HCT116 (cell line): ENCODE results near the gene PTPRO. TPM values are rescaled to one million over a fixed set of nuclear protein-coding genes. Genes with fewer than 3 reads are reported as not detected.

Experiments used
- ATAC-seq: fragments of 200-7000 bp; cut with Tn5 transposase; 2 replicates; pipeline ENCODE4 v1.9.1; 2020; ENCODE audit warnings: mild to moderate bottlenecking, moderate library complexity
- BruUV-seq: library from RNA; stranded (reverse); fragments of 400-500 nt; replicated peaks from 2 replicates; lab custom pipeline; 2021; lab: Mats Ljungman, UMichigan
- CTCF ChIA-PET: fragments of 300-600 bp; sonication (Branson Sonifier 250); formaldehyde crosslinking; loops from one replicate; lab custom pipeline; 2021; ENCODE audit warnings: antibody characterized with exemption; lab: Charles Lee
- POLR2A ChIA-PET: fragments of 300-600, 350-600 bp; sonication (Branson Sonifier 250); formaldehyde crosslinking; loops from one replicate; lab custom pipeline; 2021; ENCODE audit warnings: antibody characterized with exemption; lab: Charles Lee
- RAD21 ChIA-PET, 2 experiments: fragments of 300-600 bp; sonication (Branson Sonifier 250); formaldehyde crosslinking; loops; one replicate each; lab custom pipeline; 2023; ENCODE audit warnings: low total read pairs in 2 of 2; ENCODE audit not compliant: uncharacterized antibody in 2 of 2, unreplicated experiment in 2 of 2, low non-redundant PET in 1 of 2; lab: Charles Lee
- DNase-seq: peaks from one replicate; pipeline ENCODE4 v3.0.0-alpha.2; 2010; ENCODE audit warnings: low read depth, low spot score
- H2AFZ ChIP-seq: fragments of 200-600 bp; shearing (Covaris generic), sonication (generic); 2 replicates; pipeline ENCODE4 v1.6.1; 2017; ENCODE audit warnings: low read depth, mixed run types, mixed read lengths, antibody characterized with exemption, low read length; ENCODE audit not compliant: poor library complexity, severe bottlenecking
- H3K27ac ChIP-seq: 2 replicates; pipeline ENCODE4 v1.5.1; 2012; ENCODE audit warnings: low read depth, low read length
- H3K27me3 ChIP-seq: fragments of 200-600 bp; sonication (generic); 2 replicates; pipeline ENCODE4 v1.6.1; 2016; ENCODE audit warnings: mixed run types, low read length, mixed read lengths; ENCODE audit not compliant: insufficient read depth
- H3K36me3 ChIP-seq, 2 experiments: fragments of 200-500 bp in 1 of 2; fragments of 200-600 bp in 1 of 2; sonication (Bioruptor generic) in 1 of 2; sonication (generic) in 1 of 2; 2 replicates each; pipeline versions ENCODE4 v1.5.1 to v1.6.1; 2014 to 2016; ENCODE audit warnings: low read length in 2 of 2, inconsistent platforms in 1 of 2, mixed read lengths in 1 of 2, mixed run types in 1 of 2; ENCODE audit not compliant: insufficient read depth in 2 of 2, control insufficient read depth in 1 of 2
- H3K4me1 ChIP-seq, 2 experiments: fragments of 200-600 bp in 1 of 2; sonication (generic) in 1 of 2; 2 replicates each; pipeline versions ENCODE4 v1.5.1 to v1.6.1; 2012 to 2017; ENCODE audit warnings: low read length in 2 of 2, inconsistent platforms in 1 of 2, mild to moderate bottlenecking in 1 of 2, mixed read lengths in 1 of 2, mixed run types in 1 of 2, moderate library complexity in 1 of 2; ENCODE audit not compliant: insufficient read depth in 2 of 2, control insufficient read depth in 1 of 2
- H3K4me2 ChIP-seq: fragments of 200-600 bp; sonication (generic); 2 replicates; pipeline ENCODE4 v1.6.1; 2017; ENCODE audit warnings: mixed run types, low read length, mixed read lengths
- H3K4me3 ChIP-seq, 2 experiments: fragments of 200-600 bp in 1 of 2; sonication (generic) in 1 of 2; replicated peaks in 1 of 2; 2 replicates each; pipeline ENCODE4 v1.5.1; 2011 to 2016; ENCODE audit warnings: low read length in 2 of 2, control low read depth in 1 of 2, low read depth in 1 of 2, mild to moderate bottlenecking in 1 of 2, mixed read lengths in 1 of 2, mixed run types in 1 of 2
- H3K79me2 ChIP-seq: fragments of 200-600 bp; sonication (generic); 2 replicates; pipeline ENCODE4 v1.6.1; 2017; ENCODE audit warnings: mild to moderate bottlenecking, mixed run types, low read length, moderate library complexity, mixed read lengths; ENCODE audit not compliant: insufficient read depth
- H3K9ac ChIP-seq: fragments of 200-600 bp; sonication (generic); 2 replicates; pipeline ENCODE4 v1.6.1; 2016; ENCODE audit warnings: low read length, mixed read lengths
- H3K9me2 ChIP-seq: fragments of 200-600 bp; sonication (generic), shearing (Covaris generic); 2 replicates; pipeline ENCODE4 v1.6.1; 2017; ENCODE audit warnings: mixed run types, mild to moderate bottlenecking, moderate library complexity; ENCODE audit not compliant: insufficient read depth
- H3K9me3 ChIP-seq, 2 experiments: fragments of 200-500 bp in 1 of 2; fragments of 200-600 bp in 1 of 2; sonication (Bioruptor generic) in 1 of 2; sonication (generic) in 1 of 2; 2 replicates each; pipeline ENCODE4 v1.6.1; 2014 to 2017; ENCODE audit warnings: low read length in 2 of 2, mixed read lengths in 2 of 2, inconsistent platforms in 1 of 2, low read depth in 1 of 2, mild to moderate bottlenecking in 1 of 2, mixed run types in 1 of 2, moderate library complexity in 1 of 2; ENCODE audit not compliant: control insufficient read depth in 1 of 2, insufficient read depth in 1 of 2
- H4K20me1 ChIP-seq: fragments of 200-600 bp; sonication (generic), shearing (Covaris generic); 2 replicates; pipeline ENCODE4 v1.6.1; 2017; ENCODE audit warnings: mixed run types, mild to moderate bottlenecking, moderate library complexity; ENCODE audit not compliant: insufficient read depth
- ATF3 ChIP-seq: IDR thresholded peaks from 2 replicates; pipeline ENCODE4 v1.6.1; 2012
- CBX3 ChIP-seq: IDR thresholded peaks from 2 replicates; pipeline ENCODE4 v1.6.1; 2012; ENCODE audit warnings: low read depth
- CEBPB ChIP-seq: IDR thresholded peaks from 2 replicates; pipeline ENCODE4 v1.6.1; 2012; ENCODE audit warnings: low read depth
- EGR1 ChIP-seq: IDR thresholded peaks from 2 replicates; pipeline ENCODE4 v1.6.1; 2012; ENCODE audit warnings: low read depth
- ELF1 ChIP-seq: IDR thresholded peaks from 2 replicates; pipeline ENCODE4 v1.6.1; 2012; ENCODE audit warnings: low read depth, borderline replicate concordance
- EZH2 ChIP-seq: fragments of 200-600 bp; sonication (generic); IDR thresholded peaks from 2 replicates; pipeline ENCODE4 v1.6.1; 2017; ENCODE audit warnings: antibody characterized with exemption, mixed run types
- JUND ChIP-seq: IDR thresholded peaks from 2 replicates; pipeline ENCODE4 v1.6.1; 2012
- MAX ChIP-seq: IDR thresholded peaks from 2 replicates; pipeline ENCODE4 v1.6.1; 2012
- POLR2A ChIP-seq: IDR thresholded peaks from 2 replicates; pipeline ENCODE4 v1.7.0; 2011; ENCODE audit warnings: borderline replicate concordance; ENCODE audit not compliant: insufficient read depth, insufficient read length; ENCODE audit errors: extremely low read depth
- POLR2AphosphoS5 ChIP-seq: IDR thresholded peaks from 2 replicates; pipeline ENCODE4 v1.6.1; 2011; ENCODE audit warnings: mild to moderate bottlenecking, low read depth, low read length, moderate library complexity
- RAD21 ChIP-seq: IDR thresholded peaks from 2 replicates; pipeline ENCODE4 v1.6.1; 2012; ENCODE audit warnings: low read depth, mild to moderate bottlenecking
- REST ChIP-seq: IDR thresholded peaks from 2 replicates; pipeline ENCODE4 v1.6.1; 2012; ENCODE audit warnings: low read depth
- SP1 ChIP-seq: IDR thresholded peaks from 2 replicates; pipeline ENCODE4 v1.6.1; 2012; ENCODE audit warnings: low read depth
- TCF7L2 ChIP-seq: IDR thresholded peaks from 2 replicates; pipeline ENCODE4 v1.7.0; 2011; ENCODE audit warnings: borderline replicate concordance, inconsistent platforms; ENCODE audit not compliant: insufficient read depth, insufficient read length; ENCODE audit errors: extremely low read depth
- ZBTB33 ChIP-seq: IDR thresholded peaks from 2 replicates; pipeline ENCODE4 v1.6.1; 2011; ENCODE audit warnings: mild to moderate bottlenecking, low read length, moderate library complexity; ENCODE audit not compliant: insufficient replicate concordance; ENCODE audit errors: extremely low read depth
- ZNF274 ChIP-seq: fragments of 200-500 bp; sonication (Bioruptor generic); IDR thresholded peaks from 2 replicates; pipeline ENCODE4 v1.6.1; 2014; ENCODE audit warnings: mild to moderate bottlenecking, low read depth, low read length, inconsistent platforms
- intact Hi-C: fragments of 100-400 bp; cut with micrococcal nuclease; formaldehyde crosslinking; loops from 2 replicates; pipeline ENCODE4 v1.10.0; 2022
- total RNA-seq: library from RNA; stranded (reverse); gene quantifications from one replicate; pipeline ENCODE4 v1.2.1, GENCODE V29; 2021; ENCODE audit not compliant: unreplicated experiment

PTPRO gene
- total RNA-seq, 1 experiment from 2014 or later: not detected

- Histone ChIP-seq H3K27me3 (peaks cover 63% of the 10 kb centered on the region), H3K4me3 (no peak overlapping the region), H2AFZ (no peak overlapping the region), H3K9me2 (no peaks in the 10 kb centered on the region), H3K4me1 (no peaks in the 10 kb centered on the region), H3K27ac (no peak overlapping the region), H3K36me3 (no peaks in the 10 kb centered on the region), H3K4me2 (no peak overlapping the region), H4K20me1 (no peaks in the 10 kb centered on the region), H3K9ac (no peak overlapping the region), H3K9me3 (no peaks in the 10 kb centered on the region), H3K79me2 (no peaks in the 10 kb centered on the region)
- ChIA-PET POLR2A (no interaction called here), CTCF (interaction anchor here (0.7 kb wide), 1 partner anchor 65 kb away, joined by 4 read pairs; no protein-coding TSS in a partner anchor), RAD21 (no interaction called here)
- no peak for TF ChIP-seq JUND
- TF ChIP-seq REST: no peak
- TF ChIP-seq ZBTB33: no peak
- no peak for TF ChIP-seq MAX
- TF ChIP-seq RAD21: no peak
- TF ChIP-seq ELF1: no peak
- no peak for TF ChIP-seq EZH2
- no peak for TF ChIP-seq ZNF274
- TF ChIP-seq POLR2A: no peak
- TF ChIP-seq ATF3: no peak
- no peak for TF ChIP-seq CEBPB
- TF ChIP-seq POLR2AphosphoS5: no peak
- TF ChIP-seq EGR1: no peak
- TF ChIP-seq TCF7L2: no peak
- no peak for TF ChIP-seq CBX3
- TF ChIP-seq SP1: no peak
- ATAC-seq: no peak
- no TSS peak for BruUV-seq
- intact Hi-C loops: no loop called here
- no peak for DNase-seq
Observed at GRCh38 chr12:15341371-15341770, 19.1 kb downstream of the PTPRO start.
